DOHH2 (cell line): ENCODE results near the gene SYTL1.

ENCODE experiments used
- H3F3A ChIP-seq: fragments of 200-600 bp; sonication (generic), shearing (Covaris generic); 2 replicates; pipeline ENCODE4 v1.6.0; 2016; ENCODE audit warnings: antibody characterized with exemption, mild to moderate bottlenecking; ENCODE audit not compliant: control insufficient read depth, insufficient read depth
- H3K27ac ChIP-seq: fragments of 200-600 bp; sonication (generic); 2 replicates; pipeline ENCODE4 v1.5.1; 2014; ENCODE audit warnings: low read depth, mild to moderate bottlenecking, low read length, moderate library complexity
- H3K27me3 ChIP-seq: fragments of 200-600 bp; sonication (generic); 2 replicates; pipeline ENCODE4 v1.6.1; 2014; ENCODE audit warnings: mild to moderate bottlenecking, low read length, mixed read lengths; ENCODE audit not compliant: control insufficient read depth
- H3K36me3 ChIP-seq: fragments of 200-600 bp; sonication (generic); 2 replicates; pipeline ENCODE4 v1.6.1; 2014; ENCODE audit warnings: mild to moderate bottlenecking, low read length, moderate library complexity, mixed read lengths; ENCODE audit not compliant: control insufficient read depth
- H3K4me1 ChIP-seq: fragments of 200-600 bp; sonication (generic); 2 replicates; pipeline ENCODE4 v1.6.1; 2014; ENCODE audit warnings: mild to moderate bottlenecking, low read length, mixed read lengths; ENCODE audit not compliant: control insufficient read depth
- H3K4me2 ChIP-seq: fragments of 200-600 bp; sonication (generic); 2 replicates; pipeline ENCODE4 v1.6.0; 2014; ENCODE audit warnings: mild to moderate bottlenecking, low read length, moderate library complexity
- H3K4me3 ChIP-seq: fragments of 200-600 bp; sonication (generic); 2 replicates; pipeline ENCODE4 v1.5.1; 2014; ENCODE audit warnings: mild to moderate bottlenecking, low read length, mixed read lengths
- H3K79me2 ChIP-seq: fragments of 200-600 bp; sonication (generic); 2 replicates; pipeline ENCODE4 v1.6.1; 2014; ENCODE audit warnings: mild to moderate bottlenecking, low read length, mixed read lengths; ENCODE audit not compliant: control insufficient read depth
- H3K9me2 ChIP-seq: fragments of 200-600 bp; sonication (generic); replicated peaks from 2 replicates; pipeline ENCODE4 v1.6.1; 2014; ENCODE audit warnings: mild to moderate bottlenecking, low read length, mixed read lengths; ENCODE audit not compliant: control insufficient read depth
- H3K9me3 ChIP-seq: fragments of 200-600 bp; sonication (generic); 2 replicates; pipeline ENCODE4 v1.6.1; 2014; ENCODE audit warnings: antibody characterized with exemption, low read length, mixed read lengths; ENCODE audit not compliant: control insufficient read depth, insufficient read depth
- H4K20me1 ChIP-seq: fragments of 200-600 bp; sonication (generic); 2 replicates; pipeline ENCODE4 v1.6.0; 2014; ENCODE audit warnings: low read depth, mild to moderate bottlenecking, antibody characterized with exemption, low read length, moderate library complexity; ENCODE audit not compliant: control insufficient read depth, insufficient read depth
- EZH2phosphoT487 ChIP-seq: fragments of 200-600 bp; sonication (generic); IDR thresholded peaks from 2 replicates; pipeline ENCODE4 v1.6.1; 2017; ENCODE audit warnings: borderline replicate concordance, mild to moderate bottlenecking, antibody characterized with exemption, low read length, moderate library complexity, mixed read lengths
- TF ChIP-seq, protein P1 (sequence below): fragments of 200-600 bp; sonication (generic); IDR thresholded peaks from one replicate; pipeline ENCODE4 v1.5.1; 2014; ENCODE audit warnings: antibody characterized with exemption, mild to moderate bottlenecking, low read depth, low read length; ENCODE audit not compliant: poor library complexity, severe bottlenecking

Gene SYTL1

DNA sequence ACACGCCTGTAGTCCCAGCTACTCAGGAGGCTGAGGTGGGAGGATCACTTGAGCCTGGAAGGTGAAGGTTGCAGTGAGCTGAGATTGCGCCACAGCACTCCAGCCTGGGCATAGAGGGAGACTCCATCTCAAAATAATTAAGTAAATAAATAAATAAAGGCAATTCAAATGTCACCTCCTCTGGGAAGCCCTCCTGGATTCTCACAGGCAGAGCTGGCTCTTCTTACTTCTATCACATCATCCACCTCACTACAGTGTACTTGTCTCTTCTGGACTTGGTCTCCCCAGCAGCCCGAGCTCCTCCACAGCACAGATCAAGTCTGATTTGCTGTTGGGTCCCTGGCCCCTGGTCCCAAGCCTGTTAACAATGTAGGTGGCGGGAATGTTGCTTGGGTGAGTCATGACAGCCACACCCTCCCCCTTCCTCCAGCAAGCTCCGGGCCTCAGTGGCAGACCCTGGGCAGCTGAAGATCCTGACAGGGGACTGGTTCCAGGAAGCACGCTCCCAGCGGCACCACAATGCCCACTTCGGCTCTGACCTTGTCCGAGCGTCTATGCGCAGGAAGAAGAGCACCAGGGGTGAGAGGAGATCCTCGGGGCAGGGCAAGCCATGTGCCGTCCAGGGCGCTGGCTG lies 5.3 kb downstream of the SYTL1 start:
- Histone ChIP-seq H4K20me1 (no peaks in the 10 kb centered on the region), H3F3A (no peaks in the 10 kb centered on the region), H3K4me1 (peaks cover 20% of the 10 kb centered on the region)

DNA sequence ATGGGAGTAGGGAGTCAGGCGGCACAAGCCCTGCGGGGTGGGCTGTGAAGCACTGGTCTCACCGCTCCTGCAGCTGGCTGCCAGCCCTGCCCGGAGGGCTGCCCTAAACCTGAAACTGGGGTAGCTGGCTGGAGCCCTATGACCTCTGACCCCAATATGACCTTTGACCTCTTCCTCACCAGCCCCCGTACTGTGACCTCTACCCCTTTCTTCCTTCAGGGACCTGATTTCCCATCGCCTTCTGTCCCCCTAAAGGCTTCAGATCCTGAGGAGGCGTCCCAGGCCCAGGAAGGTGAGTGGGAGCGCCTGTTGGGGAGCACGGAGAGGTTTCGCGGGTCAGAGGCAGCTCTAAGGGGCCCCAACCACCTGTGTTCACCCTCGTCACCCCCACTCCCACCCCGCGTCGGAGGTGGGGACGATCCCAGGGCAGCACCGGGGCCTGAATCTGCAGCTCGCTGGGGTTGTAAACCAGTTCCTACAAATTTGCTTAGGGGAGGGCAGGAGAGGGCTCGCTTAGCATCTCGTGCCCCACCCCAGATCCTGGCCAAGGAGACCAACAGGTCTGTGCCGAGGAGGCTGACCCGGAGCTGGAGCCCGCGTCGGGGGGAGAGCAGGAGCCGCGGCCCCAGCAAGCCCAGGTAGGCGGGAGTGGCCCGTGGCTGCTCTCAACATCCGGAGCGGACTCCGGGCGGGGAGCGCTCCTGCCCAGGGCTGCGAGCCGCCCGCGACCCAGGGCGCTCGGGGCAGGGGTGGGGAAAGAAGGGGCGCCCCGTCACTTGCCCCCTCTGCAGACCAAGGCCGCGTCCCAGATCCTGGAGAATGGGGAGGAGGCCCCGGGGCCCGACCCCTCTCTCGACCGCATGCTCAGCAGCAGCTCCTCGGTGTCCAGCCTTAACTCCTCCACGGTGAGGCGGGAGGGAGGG lies 7.3 kb downstream of the SYTL1 start:
- Histone ChIP-seq H3K4me1 (no peaks in the 10 kb centered on the region; the same call in 1 of the 2 replicates), H3K27me3 (no peaks in the 10 kb centered on the region), H3K4me2 (no peak overlapping the region), H3K27ac (no peak overlapping the region), H3K9me2 (no peaks in the 10 kb centered on the region), H3F3A (no peaks in the 10 kb centered on the region), H3K9me3 (no peaks in the 10 kb centered on the region), H3K4me3 (no peak overlapping the region), H3K79me2 (no peaks in the 10 kb centered on the region), H4K20me1 (no peaks in the 10 kb centered on the region), H3K36me3 (no peaks in the 10 kb centered on the region)
- TF ChIP-seq EZH2phosphoT487 = no peak
- TF ChIP-seq, protein P1, sequence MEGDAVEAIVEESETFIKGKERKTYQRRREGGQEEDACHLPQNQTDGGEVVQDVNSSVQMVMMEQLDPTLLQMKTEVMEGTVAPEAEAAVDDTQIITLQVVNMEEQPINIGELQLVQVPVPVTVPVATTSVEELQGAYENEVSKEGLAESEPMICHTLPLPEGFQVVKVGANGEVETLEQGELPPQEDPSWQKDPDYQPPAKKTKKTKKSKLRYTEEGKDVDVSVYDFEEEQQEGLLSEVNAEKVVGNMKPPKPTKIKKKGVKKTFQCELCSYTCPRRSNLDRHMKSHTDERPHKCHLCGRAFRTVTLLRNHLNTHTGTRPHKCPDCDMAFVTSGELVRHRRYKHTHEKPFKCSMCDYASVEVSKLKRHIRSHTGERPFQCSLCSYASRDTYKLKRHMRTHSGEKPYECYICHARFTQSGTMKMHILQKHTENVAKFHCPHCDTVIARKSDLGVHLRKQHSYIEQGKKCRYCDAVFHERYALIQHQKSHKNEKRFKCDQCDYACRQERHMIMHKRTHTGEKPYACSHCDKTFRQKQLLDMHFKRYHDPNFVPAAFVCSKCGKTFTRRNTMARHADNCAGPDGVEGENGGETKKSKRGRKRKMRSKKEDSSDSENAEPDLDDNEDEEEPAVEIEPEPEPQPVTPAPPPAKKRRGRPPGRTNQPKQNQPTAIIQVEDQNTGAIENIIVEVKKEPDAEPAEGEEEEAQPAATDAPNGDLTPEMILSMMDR = no peak

More for the DNA sequence above, 5.3 kb downstream of the SYTL1 start:
- peaks cover 15% of the 10 kb centered on the region for H3K79me2 ChIP-seq
- H3K27ac ChIP-seq = no peak overlapping the region
- TF ChIP-seq, protein P1 = no peak
- no peak for TF ChIP-seq EZH2phosphoT487
- H3K4me3 ChIP-seq = no peak overlapping the region
- H3K36me3 ChIP-seq = no peaks in the 10 kb centered on the region
- H3K4me2 ChIP-seq = no peak overlapping the region
- no peaks in the 10 kb centered on the region for H3K9me2 ChIP-seq
- no peaks in the 10 kb centered on the region for H3K27me3 ChIP-seq
- no peaks in the 10 kb centered on the region for H3K9me3 ChIP-seq

DNA sequence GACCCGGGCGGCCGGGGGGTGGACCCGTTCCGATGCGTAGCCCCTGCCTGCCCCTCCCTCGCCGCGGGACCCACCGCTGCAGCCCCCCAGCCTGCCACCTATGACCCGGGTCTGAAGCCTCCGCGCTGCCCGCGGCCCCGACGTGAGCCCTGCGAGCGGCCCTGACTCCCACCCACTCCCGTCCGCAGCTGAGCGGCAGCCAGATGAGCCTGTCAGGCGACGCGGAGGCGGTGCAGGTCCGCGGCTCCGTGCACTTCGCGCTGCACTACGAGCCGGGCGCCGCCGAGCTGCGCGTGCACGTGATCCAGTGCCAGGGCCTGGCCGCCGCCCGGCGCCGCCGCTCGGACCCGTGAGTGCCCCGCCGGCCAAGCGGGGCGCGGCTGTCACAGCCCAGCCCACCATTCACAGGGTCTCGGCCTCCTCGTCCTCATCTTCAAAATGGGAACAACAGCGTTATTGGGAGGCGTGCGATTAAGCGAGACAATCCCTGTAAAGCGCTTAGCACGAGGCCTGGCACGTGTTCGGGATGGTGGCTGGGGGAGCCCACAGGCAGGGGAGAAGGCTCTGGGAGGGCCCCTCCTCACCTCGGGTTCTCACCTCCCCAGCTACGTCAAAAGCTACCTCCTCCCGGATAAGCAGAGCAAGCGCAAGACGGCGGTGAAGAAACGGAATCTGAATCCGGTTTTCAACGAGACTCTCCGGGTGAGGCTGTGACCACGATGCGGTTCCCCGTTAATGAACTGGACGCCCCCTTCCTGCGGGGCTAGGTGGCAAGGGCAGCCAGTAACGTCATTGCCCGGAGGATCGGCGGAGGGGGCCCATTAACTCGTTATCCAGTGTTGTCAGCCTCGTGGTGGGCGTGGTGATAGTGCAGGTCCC lies 8.2 kb downstream of the SYTL1 start:
- no peaks in the 10 kb centered on the region for H4K20me1 ChIP-seq
- H3F3A ChIP-seq = no peaks in the 10 kb centered on the region
- H3K36me3 ChIP-seq = no peaks in the 10 kb centered on the region
- no peaks in the 10 kb centered on the region for H3K9me2 ChIP-seq
- no peaks in the 10 kb centered on the region for H3K27me3 ChIP-seq
- H3K9me3 ChIP-seq = no peaks in the 10 kb centered on the region
- TF ChIP-seq, protein P1 = no peak
- no peak for TF ChIP-seq EZH2phosphoT487
- no peak overlapping the region for H3K4me3 ChIP-seq
- no peak overlapping the region for H3K4me2 ChIP-seq
- no peaks in the 10 kb centered on the region for H3K4me1 ChIP-seq
- H3K27ac ChIP-seq = no peak overlapping the region
- no peaks in the 10 kb centered on the region for H3K79me2 ChIP-seq
